HepG2 (cell line): Measurements from ENCODE around the gene GCN1. TPM values are rescaled to one million over a fixed set of nuclear protein-coding genes. Genes with fewer than 3 reads are reported as not detected.

Source experiments
- ATAC-seq: fragments of 200-7000 bp; cut with Tn5 transposase; 3 replicates; pipeline ENCODE4 v1.9.1; 2020; ENCODE audit warnings: mild to moderate bottlenecking, moderate library complexity
- BruUV-seq: library from RNA; stranded (reverse); fragments of 400-500 nt; replicated peaks from 2 replicates; lab custom pipeline; 2021; lab: Mats Ljungman, UMichigan
- CTCF ChIA-PET: fragments of 300-600 bp; formaldehyde crosslinking; extraction: SDS; loops from one replicate; lab custom pipeline; 2021; ENCODE audit warnings: low total read pairs, inconsistent platforms, low intra/inter-chr PET ratio; lab: Yijun Ruan, JAX
- POLR2A ChIA-PET: fragments of 350-600 bp; sonication (Branson Sonifier 250); formaldehyde crosslinking; loops from one replicate; lab custom pipeline; 2020; ENCODE audit warnings: antibody characterized with exemption, inconsistent platforms; lab: Yijun Ruan, JAX
- DNase-seq: peaks from one replicate; pipeline ENCODE4 v3.0.0-alpha.2; 2015; ENCODE audit warnings: low spot score
- FAIRE-seq: peaks from 3 replicates; lab custom pipeline; 2011; peaks lifted over from hg19 to GRCh38; lab: Jason Lieb, UNC
- H2AFZ ChIP-seq: one replicate; pipeline ENCODE4 v1.6.1; 2011; ENCODE audit warnings: low read length, inconsistent platforms
- H3K27ac ChIP-seq: fragments of 300-600 bp; 3 replicates; pipeline ENCODE4 v1.8.0; 2011; ENCODE audit warnings: mixed run types, mild to moderate bottlenecking, mixed read lengths, low read length, inconsistent platforms; ENCODE audit not compliant: insufficient read depth; ENCODE audit errors: extremely low read length
- H3K27me3 ChIP-seq, 2 experiments: fragments of 200-600 bp in 1 of 2; 2 replicates in 1 of 2; 3 replicates in 1 of 2; pipeline versions ENCODE4 v1.6.0 to v1.8.0; 2011; ENCODE audit warnings: low read length in 2 of 2, mild to moderate bottlenecking in 2 of 2, moderate library complexity in 2 of 2, inconsistent platforms in 1 of 2; ENCODE audit not compliant: insufficient read depth in 2 of 2, control insufficient read depth in 1 of 2
- H3K36me3 ChIP-seq, 2 experiments: fragments of 200-600 bp in 1 of 2; replicated peaks in 1 of 2; 2 replicates in 1 of 2; 3 replicates in 1 of 2; pipeline versions ENCODE4 v1.5.1 to v1.8.0; 2011; ENCODE audit warnings: low read length in 2 of 2, inconsistent platforms in 1 of 2; ENCODE audit not compliant: insufficient read depth in 2 of 2, control insufficient read depth in 1 of 2
- H3K4me1 ChIP-seq: 2 replicates; pipeline ENCODE4 v1.5.1; 2012; ENCODE audit warnings: low read length, inconsistent platforms; ENCODE audit not compliant: insufficient read depth
- H3K4me2 ChIP-seq: 2 replicates; pipeline ENCODE4 v1.6.0; 2011; ENCODE audit warnings: low read depth, low read length, inconsistent platforms
- H3K4me3 ChIP-seq, 3 experiments: fragments of 200-600 bp in 1 of 3; sonication (generic), shearing (Covaris generic) in 1 of 3; replicated peaks in 1 of 3; 2 replicates each; pipeline ENCODE4 v1.5.1; 2011 to 2016; ENCODE audit warnings: low read length in 3 of 3, inconsistent platforms in 2 of 3, low read depth in 2 of 3, mild to moderate bottlenecking in 2 of 3, control low read depth in 1 of 3, mixed read lengths in 1 of 3; ENCODE audit not compliant: insufficient read depth in 1 of 3
- H3K79me2 ChIP-seq: one replicate; pipeline ENCODE4 v1.6.1; 2011; ENCODE audit warnings: low read length, inconsistent platforms; ENCODE audit not compliant: insufficient read depth
- H3K9ac ChIP-seq: 2 replicates; pipeline ENCODE4 v1.6.0; 2011; ENCODE audit warnings: mild to moderate bottlenecking, low read depth, low read length, inconsistent platforms; ENCODE audit not compliant: insufficient read depth
- H3K9me3 ChIP-seq: 2 replicates; pipeline ENCODE4 v1.5.1; 2012; ENCODE audit warnings: mild to moderate bottlenecking, low read length
- H4K20me1 ChIP-seq: 2 replicates; pipeline ENCODE4 v1.6.0; 2011; ENCODE audit warnings: inconsistent platforms, mild to moderate bottlenecking, low read length, moderate library complexity; ENCODE audit not compliant: insufficient read depth
- EED ChIP-seq: sonication (generic); formaldehyde crosslinking; IDR thresholded peaks from 2 replicates; pipeline ENCODE4 v1.5.0; 2020; ENCODE audit warnings: mild to moderate bottlenecking, missing genetic modification reagents
- MTF1 ChIP-seq: sonication (generic); formaldehyde crosslinking; IDR thresholded peaks from 2 replicates; pipeline ENCODE4 v1.5.0; 2020; ENCODE audit warnings: missing genetic modification reagents
- RAD21 ChIP-seq: fragments of 450-650 bp; formaldehyde crosslinking; IDR thresholded peaks from 2 replicates; pipeline ENCODE4 v1.5.0; 2020; ENCODE audit warnings: mild to moderate bottlenecking
- REL ChIP-seq: sonication (generic); formaldehyde crosslinking; conservative IDR thresholded peaks from 2 replicates; pipeline ENCODE4 v1.8.0; 2022; ENCODE audit warnings: mild to moderate bottlenecking, missing genetic modification reagents, moderate library complexity
- WGBS: methylation state at CpG from one replicate; pipeline ENCODE4 v1.1.6; 2017; ENCODE audit warnings: low lambda C conversion rate; 5-methylcytosine and 5-hydroxymethylcytosine counted together
- in situ Hi-C: cut with HindIII; loops from 2 replicates; pipeline ENCODE4 v1.10.0; 2017; ENCODE audit warnings: low pct_unique_long_range_greater_than_20kb; ENCODE audit not compliant: extremely low pct_ligation_motif_present
- intact Hi-C: fragments of 100-400 bp; cut with micrococcal nuclease; formaldehyde crosslinking; loops from one replicate; pipeline ENCODE4 v1.10.0; 2022; ENCODE audit not compliant: unreplicated experiment
- polyA plus RNA-seq, 8 experiments: library from polyadenylated mRNA; depleted of rRNA in 3 of 8; stranded (reverse) in 7 of 8; unstranded in 1 of 8; fragments of >200 nt; fragmentation: Illumina TruSeq in 4 of 8; extraction: Trizol in 4 of 8; gene quantifications; 2 replicates each; pipeline versions ENCODE4 v1.2.1 to v1.2.3, GENCODE V29; 2011 to 2016; ENCODE audit warnings: low read depth in 4 of 8, missing spikeins in 1 of 8, mixed read lengths in 1 of 8; ENCODE audit not compliant: insufficient read depth in 1 of 8
- total RNA-seq, 5 experiments: library from RNA; depleted of rRNA; stranded (reverse); fragments of >200 nt; fragmentation: Illumina TruSeq; extraction: Trizol; gene quantifications; 2 replicates each; pipeline ENCODE4 v1.2.3, GENCODE V29; 2016; ENCODE audit warnings: low read depth in 1 of 5
- TF ChIP-seq, protein P1 (sequence below): sonication (generic); formaldehyde crosslinking; IDR thresholded peaks from 2 replicates; pipeline ENCODE4 v1.8.0; 2022; ENCODE audit warnings: mild to moderate bottlenecking, missing genetic modification reagents, moderate library complexity
- TF ChIP-seq, protein P2 (sequence below): sonication (generic); formaldehyde crosslinking; IDR thresholded peaks from 2 replicates; pipeline ENCODE4 v1.4.0; 2020; ENCODE audit warnings: missing genetic modification reagents

The GCN1 gene
- total and polyA plus RNA-seq, 2 of the 13 experiments (the other 11 are each of a cell fraction or from before 2014, with no cell fraction given), result 58.2 to 83.0 TPM

- TF ChIP-seq, protein P1, sequence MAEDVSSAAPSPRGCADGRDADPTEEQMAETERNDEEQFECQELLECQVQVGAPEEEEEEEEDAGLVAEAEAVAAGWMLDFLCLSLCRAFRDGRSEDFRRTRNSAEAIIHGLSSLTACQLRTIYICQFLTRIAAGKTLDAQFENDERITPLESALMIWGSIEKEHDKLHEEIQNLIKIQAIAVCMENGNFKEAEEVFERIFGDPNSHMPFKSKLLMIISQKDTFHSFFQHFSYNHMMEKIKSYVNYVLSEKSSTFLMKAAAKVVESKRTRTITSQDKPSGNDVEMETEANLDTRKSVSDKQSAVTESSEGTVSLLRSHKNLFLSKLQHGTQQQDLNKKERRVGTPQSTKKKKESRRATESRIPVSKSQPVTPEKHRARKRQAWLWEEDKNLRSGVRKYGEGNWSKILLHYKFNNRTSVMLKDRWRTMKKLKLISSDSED, result no peak
- TF ChIP-seq RAD21 (CRISPR knock-in tag), result peak; percentile 97
- TF ChIP-seq EED, result no peak
- TF ChIP-seq MTF1 (CRISPR knock-in tag), result no peak
- TF ChIP-seq REL (CRISPR knock-in tag), result no peak
These were observed 107.5 kb downstream of the GCN1 start (continued) for GRCh38 chr12:120086801-120087621.

DNA sequence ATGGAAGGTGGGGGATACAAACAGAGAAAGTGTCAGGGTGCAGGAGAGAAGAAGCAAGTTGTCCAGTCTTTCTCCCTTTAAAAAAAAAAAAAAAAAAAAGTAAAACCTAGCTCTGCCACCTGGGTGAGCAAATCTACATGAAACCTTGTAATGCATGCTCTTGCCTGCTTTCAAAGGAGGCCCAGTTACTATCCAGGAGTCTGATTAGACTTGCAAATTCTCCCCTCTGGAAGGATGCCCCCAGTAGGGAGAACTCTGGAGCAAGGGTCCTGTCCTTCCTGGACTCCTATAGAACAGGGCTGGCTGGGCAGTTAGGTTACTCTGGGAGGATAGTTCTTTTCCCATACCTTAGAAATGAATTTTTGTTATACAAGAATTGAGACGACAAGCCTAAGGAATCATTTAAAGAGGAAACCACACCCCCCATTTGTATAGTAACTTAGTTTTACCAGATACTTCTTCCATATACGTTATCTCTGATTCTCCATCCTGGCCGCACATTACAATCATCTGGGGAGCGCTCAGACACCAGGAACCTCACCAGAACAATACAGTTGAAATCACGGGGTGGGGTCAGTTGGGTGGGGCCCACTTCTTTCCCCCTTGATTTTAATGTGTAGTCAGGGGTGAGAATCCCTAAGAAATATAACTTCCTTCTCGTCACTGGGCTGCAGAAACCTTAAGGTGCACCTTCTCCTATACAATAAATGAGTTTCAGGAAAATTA, 108.4 kb downstream of the GCN1 start:
- FAIRE-seq, result no peak
- CTCF ChIA-PET, result interaction anchor here (0.6 kb wide), 1 partner anchor 129 kb away, joined by 3 read pairs; no protein-coding TSS in a partner anchor
- H3K9me3 ChIP-seq, result no peaks in the 10 kb centered on the region
- H3K27ac ChIP-seq, result no peak overlapping the region
- H3K4me2 ChIP-seq, result peak overlapping the region; percentile 98
- H3K9ac ChIP-seq, result peak overlapping the region; percentile 67
- intact Hi-C loops (loop anchor here (2.0 kb wide), 2 partner anchors 97 to 147 kb away; partner anchors contain the start of gene BICDL1), in situ Hi-C loops (loop anchor here (5.0 kb wide), 1 partner anchor 94 kb away; no protein-coding TSS in a partner anchor)
- no peaks in the 10 kb centered on the region for H3K36me3 ChIP-seq
- no peak for ATAC-seq
- POLR2A ChIA-PET, result interaction anchor here (1.4 kb wide), 1 partner anchor 115 kb away, joined by 6 read pairs; the partner anchor contains the start of gene RPLP0
- no TSS peak for BruUV-seq
- TF ChIP-seq, protein P2, sequence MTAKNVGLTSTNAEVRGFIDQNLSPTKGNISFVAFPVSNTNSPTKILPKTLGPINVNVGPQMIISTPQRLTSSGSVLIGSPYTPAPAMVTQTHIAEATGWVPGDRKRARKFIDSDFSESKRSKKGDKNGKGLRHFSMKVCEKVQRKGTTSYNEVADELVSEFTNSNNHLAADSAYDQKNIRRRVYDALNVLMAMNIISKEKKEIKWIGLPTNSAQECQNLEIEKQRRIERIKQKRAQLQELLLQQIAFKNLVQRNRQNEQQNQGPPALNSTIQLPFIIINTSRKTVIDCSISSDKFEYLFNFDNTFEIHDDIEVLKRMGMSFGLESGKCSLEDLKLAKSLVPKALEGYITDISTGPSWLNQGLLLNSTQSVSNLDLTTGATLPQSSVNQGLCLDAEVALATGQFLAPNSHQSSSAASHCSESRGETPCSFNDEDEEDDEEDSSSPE (CRISPR knock-in tag), result no peak
- peaks cover 20% of the 10 kb centered on the region for H3K4me1 ChIP-seq
- H2AFZ ChIP-seq, result peak overlapping the region; percentile 29
- 82% methylated on average over 6 of the region's 6 CpGs for WGBS
- no peaks in the 10 kb centered on the region for H4K20me1 ChIP-seq
- H3K4me3 ChIP-seq, result peak overlapping the region in 2 of 3 experiments; percentile 52 to 75; a peak in 1 of 6 replicates
- no peak for DNase-seq
- H3K79me2 ChIP-seq, result no peaks in the 10 kb centered on the region
- no peaks in the 10 kb centered on the region for H3K27me3 ChIP-seq
